A673 (cell line): ENCODE results near the gene PIGX. TPM values are rescaled to one million over a fixed set of nuclear protein-coding genes. Genes with fewer than 3 reads are reported as not detected.

ENCODE experiments used
- BruUV-seq: library from RNA; stranded (reverse); fragments of 400-500 nt; replicated peaks from 2 replicates; lab custom pipeline; 2021; lab: Mats Ljungman, UMichigan
- CTCF ChIA-PET: fragments of 300-600 bp; sonication (Branson Sonifier 250); formaldehyde crosslinking; loops from one replicate; lab custom pipeline; 2022; ENCODE audit warnings: antibody characterized with exemption; lab: Charles Lee
- POLR2A ChIA-PET: fragments of 300-600 bp; sonication (Branson Sonifier 250); formaldehyde crosslinking; loops from one replicate; lab custom pipeline; 2022; ENCODE audit warnings: antibody characterized with exemption; ENCODE audit not compliant: low non-redundant PET; lab: Charles Lee
- DNase-seq: peaks from one replicate; pipeline ENCODE4 v3.0.0-alpha.2; 2015; ENCODE audit warnings: low spot score
- H3K27ac ChIP-seq: fragments of 200-600 bp; sonication (generic); 2 replicates; pipeline ENCODE4 v1.5.1; 2016; ENCODE audit warnings: mixed run types, low read depth, mild to moderate bottlenecking, mixed read lengths, antibody characterized with exemption, low read length; ENCODE audit not compliant: poor library complexity, severe bottlenecking
- H3K27me3 ChIP-seq: fragments of 200-600 bp; sonication (generic); replicated peaks from 2 replicates; pipeline ENCODE4 v1.6.1; 2017; ENCODE audit warnings: mixed run types, low read depth, mild to moderate bottlenecking, mixed read lengths, antibody characterized with exemption, low read length; ENCODE audit not compliant: insufficient read depth, poor library complexity
- H3K36me3 ChIP-seq: fragments of 200-600 bp; sonication (generic); 2 replicates; pipeline ENCODE4 v1.6.1; 2016; ENCODE audit warnings: mixed run types, mild to moderate bottlenecking, mixed read lengths, antibody characterized with exemption, low read length; ENCODE audit not compliant: insufficient read depth, poor library complexity, severe bottlenecking
- H3K4me1 ChIP-seq: fragments of 200-600 bp; sonication (generic); 2 replicates; pipeline ENCODE4 v1.6.1; 2017; ENCODE audit warnings: mixed run types, mild to moderate bottlenecking, mixed read lengths, antibody characterized with exemption, low read length; ENCODE audit not compliant: insufficient read depth, poor library complexity, severe bottlenecking
- H3K4me3 ChIP-seq: fragments of 200-600 bp; sonication (generic); 2 replicates; pipeline ENCODE4 v1.5.1; 2016; ENCODE audit warnings: low read depth, mixed run types, mild to moderate bottlenecking, mixed read lengths, low read length; ENCODE audit not compliant: poor library complexity, severe bottlenecking
- H3K9me3 ChIP-seq: fragments of 200-600 bp; sonication (generic); 2 replicates; pipeline ENCODE4 v1.6.1; 2016; ENCODE audit warnings: mixed run types, low read depth, mild to moderate bottlenecking, mixed read lengths, antibody characterized with exemption, low read length; ENCODE audit not compliant: poor library complexity, severe bottlenecking
- EZH2 ChIP-seq: fragments of 200-600 bp; sonication (generic); IDR thresholded peaks from 2 replicates; pipeline ENCODE4 v1.6.1; 2017; ENCODE audit warnings: borderline replicate concordance, low read depth, mild to moderate bottlenecking, mixed read lengths, antibody characterized with exemption, low read length; ENCODE audit not compliant: poor library complexity, severe bottlenecking
- intact Hi-C: fragments of 100-400 bp; cut with micrococcal nuclease; formaldehyde crosslinking; loops from one replicate; pipeline ENCODE4 v1.10.0; 2022; ENCODE audit not compliant: unreplicated experiment
- total RNA-seq: library from RNA; stranded (reverse); gene quantifications from 2 replicates; pipeline ENCODE4 v1.2.3, GENCODE V29; 2021
- TF ChIP-seq, protein P1 (sequence below): fragments of 300-800, 200-600 bp; sonication (generic); conservative IDR thresholded peaks from 2 replicates; pipeline ENCODE4 v1.5.1; 2017; ENCODE audit warnings: low read depth, mild to moderate bottlenecking, antibody characterized with exemption, low read length, moderate library complexity, mixed read lengths

PIGX gene
- total RNA-seq, 1 experiment from 2014 or later, result 59.1 TPM

- CTCF ChIA-PET, result interaction anchor here (1.1 kb wide), 1 partner anchor 165 kb away, joined by 3 read pairs; no protein-coding TSS in a partner anchor
- Histone ChIP-seq H3K9me3 (peaks cover 11% of the 10 kb centered on the region), H3K4me1 (peaks cover 50% of the 10 kb centered on the region), H3K4me3 (no peak overlapping the region), H3K36me3 (peaks cover 6% of the 10 kb centered on the region), H3K27ac (peak overlapping the region; percentile 92), H3K27me3 (no peaks in the 10 kb centered on the region)
- TSS peak; percentile 7 for BruUV-seq
- POLR2A ChIA-PET, result no interaction called here
- DNase-seq, result peak; percentile 49
- TF ChIP-seq, protein P1, sequence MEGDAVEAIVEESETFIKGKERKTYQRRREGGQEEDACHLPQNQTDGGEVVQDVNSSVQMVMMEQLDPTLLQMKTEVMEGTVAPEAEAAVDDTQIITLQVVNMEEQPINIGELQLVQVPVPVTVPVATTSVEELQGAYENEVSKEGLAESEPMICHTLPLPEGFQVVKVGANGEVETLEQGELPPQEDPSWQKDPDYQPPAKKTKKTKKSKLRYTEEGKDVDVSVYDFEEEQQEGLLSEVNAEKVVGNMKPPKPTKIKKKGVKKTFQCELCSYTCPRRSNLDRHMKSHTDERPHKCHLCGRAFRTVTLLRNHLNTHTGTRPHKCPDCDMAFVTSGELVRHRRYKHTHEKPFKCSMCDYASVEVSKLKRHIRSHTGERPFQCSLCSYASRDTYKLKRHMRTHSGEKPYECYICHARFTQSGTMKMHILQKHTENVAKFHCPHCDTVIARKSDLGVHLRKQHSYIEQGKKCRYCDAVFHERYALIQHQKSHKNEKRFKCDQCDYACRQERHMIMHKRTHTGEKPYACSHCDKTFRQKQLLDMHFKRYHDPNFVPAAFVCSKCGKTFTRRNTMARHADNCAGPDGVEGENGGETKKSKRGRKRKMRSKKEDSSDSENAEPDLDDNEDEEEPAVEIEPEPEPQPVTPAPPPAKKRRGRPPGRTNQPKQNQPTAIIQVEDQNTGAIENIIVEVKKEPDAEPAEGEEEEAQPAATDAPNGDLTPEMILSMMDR, result no peak
- no peak for TF ChIP-seq EZH2
- intact Hi-C loops, result no loop called here
These were observed 62.8 kb downstream of the PIGX start for GRCh38 chr3:196774848-196775422.

GRCh38 chr3:196775938-196776337 is 63.8 kb downstream of the PIGX start:
- Histone ChIP-seq H3K9me3 (peaks cover 13% of the 10 kb centered on the region), H3K27ac (peak overlapping the region; percentile 92), H3K36me3 (peaks cover 8% of the 10 kb centered on the region), H3K27me3 (no peaks in the 10 kb centered on the region), H3K4me1 (peaks cover 50% of the 10 kb centered on the region), H3K4me3 (no peak overlapping the region)
- ChIA-PET POLR2A (no interaction called here), CTCF (no interaction called here)
- BruUV-seq, result no TSS peak
- intact Hi-C loops, result no loop called here
- no peak for DNase-seq
- TF ChIP-seq, protein P1, result no peak
- TF ChIP-seq EZH2, result no peak

DNA sequence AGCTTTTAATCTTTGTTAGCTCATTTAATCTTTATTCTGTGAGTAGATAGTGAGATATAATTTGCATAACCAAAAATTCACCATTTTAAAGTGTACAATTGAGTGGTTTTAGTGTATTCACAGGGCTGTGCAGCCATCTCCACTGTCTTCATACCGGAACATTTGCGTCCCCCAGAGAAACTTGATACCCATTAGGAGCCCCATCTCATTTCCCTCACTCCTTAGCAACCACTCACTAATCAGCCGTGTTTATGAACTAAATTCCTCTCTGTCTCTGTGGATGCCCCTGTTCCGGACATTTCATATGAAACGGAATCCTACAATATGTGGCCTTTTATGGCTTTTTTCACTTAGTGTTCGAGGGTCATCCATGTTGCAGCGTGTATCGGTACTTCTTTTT is 65.7 kb downstream of the PIGX start:
- CTCF ChIA-PET, result no interaction called here
- intact Hi-C loops, result no loop called here
- no TSS peak for BruUV-seq
- Histone ChIP-seq H3K27me3 (no peaks in the 10 kb centered on the region), H3K9me3 (peaks cover 8% of the 10 kb centered on the region), H3K4me1 (peaks cover 38% of the 10 kb centered on the region), H3K4me3 (no peak overlapping the region), H3K27ac (no peak overlapping the region), H3K36me3 (peaks cover 12% of the 10 kb centered on the region)
- no peak for TF ChIP-seq EZH2
- TF ChIP-seq, protein P1, result no peak
- DNase-seq, result no peak
- POLR2A ChIA-PET, result no interaction called here
